Measurements from ENCODE around the gene EYS.

EYS gene

GRCh38 chr6:64280569-64280968, 1426.5 kb downstream of the EYS start:
- Histone ChIP-seq H3K4me3 (ENCODE audit: severe bottlenecking) (no peak overlapping the region), H3K4me1 (ENCODE audit: insufficient read depth, poor library complexity, severe bottlenecking) (no peaks in the 10 kb centered on the region), H3K27me3 (ENCODE audit: insufficient read depth, poor library complexity, severe bottlenecking) (no peaks in the 10 kb centered on the region), H3K9me3 (ENCODE audit: severe bottlenecking) (no peaks in the 10 kb centered on the region), H3K27ac (ENCODE audit: poor library complexity, severe bottlenecking) (no peak overlapping the region), H3K36me3 (ENCODE audit: low read depth) (no peaks in the 10 kb centered on the region)
- DNase-seq (ENCODE audit: low spot score) (no peak), ATAC-seq (ENCODE audit: low read depth) (no peak)
- TF ChIP-seq, protein P1, sequence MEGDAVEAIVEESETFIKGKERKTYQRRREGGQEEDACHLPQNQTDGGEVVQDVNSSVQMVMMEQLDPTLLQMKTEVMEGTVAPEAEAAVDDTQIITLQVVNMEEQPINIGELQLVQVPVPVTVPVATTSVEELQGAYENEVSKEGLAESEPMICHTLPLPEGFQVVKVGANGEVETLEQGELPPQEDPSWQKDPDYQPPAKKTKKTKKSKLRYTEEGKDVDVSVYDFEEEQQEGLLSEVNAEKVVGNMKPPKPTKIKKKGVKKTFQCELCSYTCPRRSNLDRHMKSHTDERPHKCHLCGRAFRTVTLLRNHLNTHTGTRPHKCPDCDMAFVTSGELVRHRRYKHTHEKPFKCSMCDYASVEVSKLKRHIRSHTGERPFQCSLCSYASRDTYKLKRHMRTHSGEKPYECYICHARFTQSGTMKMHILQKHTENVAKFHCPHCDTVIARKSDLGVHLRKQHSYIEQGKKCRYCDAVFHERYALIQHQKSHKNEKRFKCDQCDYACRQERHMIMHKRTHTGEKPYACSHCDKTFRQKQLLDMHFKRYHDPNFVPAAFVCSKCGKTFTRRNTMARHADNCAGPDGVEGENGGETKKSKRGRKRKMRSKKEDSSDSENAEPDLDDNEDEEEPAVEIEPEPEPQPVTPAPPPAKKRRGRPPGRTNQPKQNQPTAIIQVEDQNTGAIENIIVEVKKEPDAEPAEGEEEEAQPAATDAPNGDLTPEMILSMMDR (IDR thresholded peaks at IDR 0.05; ENCODE audit: poor library complexity, severe bottlenecking), result peak; percentile 67

- H3K27me3 ChIP-seq (ENCODE audit: insufficient read depth, poor library complexity, severe bottlenecking), result no peaks in the 10 kb centered on the region
- no peaks in the 10 kb centered on the region for H3K4me1 ChIP-seq (ENCODE audit: insufficient read depth, poor library complexity, severe bottlenecking)
- no peak overlapping the region for H3K27ac ChIP-seq (ENCODE audit: poor library complexity, severe bottlenecking)
- H3K4me3 ChIP-seq (ENCODE audit: severe bottlenecking), result no peak overlapping the region
- no peaks in the 10 kb centered on the region for H3K9me3 ChIP-seq (ENCODE audit: severe bottlenecking)
- DNase-seq (ENCODE audit: low spot score) (no peak), ATAC-seq (ENCODE audit: low read depth) (no peak)
- TF ChIP-seq, protein P1 (IDR thresholded peaks at IDR 0.05; ENCODE audit: poor library complexity, severe bottlenecking), result no peak
- H3K36me3 ChIP-seq (ENCODE audit: low read depth), result no peaks in the 10 kb centered on the region
Observed at GRCh38 chr6:64270083-64270482, 1436.9 kb downstream of the EYS start.

GRCh38 chr6:64266351-64266821, 1440.6 kb downstream of the EYS start:
- DNase-seq (ENCODE audit: low spot score), result no peak

GRCh38 chr6:64263778-64264177, 1443.2 kb downstream of the EYS start:
- Histone ChIP-seq H3K4me3 (ENCODE audit: severe bottlenecking) (no peak overlapping the region), H3K4me1 (ENCODE audit: insufficient read depth, poor library complexity, severe bottlenecking) (no peaks in the 10 kb centered on the region), H3K27me3 (ENCODE audit: insufficient read depth, poor library complexity, severe bottlenecking) (no peaks in the 10 kb centered on the region), H3K36me3 (ENCODE audit: low read depth) (no peaks in the 10 kb centered on the region), H3K9me3 (ENCODE audit: severe bottlenecking) (no peaks in the 10 kb centered on the region), H3K27ac (ENCODE audit: poor library complexity, severe bottlenecking) (no peak overlapping the region)
- ATAC-seq (ENCODE audit: low read depth) (no peak), DNase-seq (ENCODE audit: low spot score) (no peak)
- TF ChIP-seq, protein P1 (IDR thresholded peaks at IDR 0.05; ENCODE audit: poor library complexity, severe bottlenecking), result no peak

More at GRCh38 chr6:64266351-64266821, 1440.6 kb downstream of the EYS start:
- no peaks in the 10 kb centered on the region for H3K9me3 ChIP-seq (ENCODE audit: severe bottlenecking)
- no peaks in the 10 kb centered on the region for H3K36me3 ChIP-seq (ENCODE audit: low read depth)
- ATAC-seq (ENCODE audit: low read depth), result no peak
- no peak overlapping the region for H3K4me3 ChIP-seq (ENCODE audit: severe bottlenecking)
- H3K27me3 ChIP-seq (ENCODE audit: insufficient read depth, poor library complexity, severe bottlenecking), result no peaks in the 10 kb centered on the region
- TF ChIP-seq, protein P1 (IDR thresholded peaks at IDR 0.05; ENCODE audit: poor library complexity, severe bottlenecking), result no peak
- H3K27ac ChIP-seq (ENCODE audit: poor library complexity, severe bottlenecking), result no peak overlapping the region
- H3K4me1 ChIP-seq (ENCODE audit: insufficient read depth, poor library complexity, severe bottlenecking), result no peaks in the 10 kb centered on the region

DNA sequence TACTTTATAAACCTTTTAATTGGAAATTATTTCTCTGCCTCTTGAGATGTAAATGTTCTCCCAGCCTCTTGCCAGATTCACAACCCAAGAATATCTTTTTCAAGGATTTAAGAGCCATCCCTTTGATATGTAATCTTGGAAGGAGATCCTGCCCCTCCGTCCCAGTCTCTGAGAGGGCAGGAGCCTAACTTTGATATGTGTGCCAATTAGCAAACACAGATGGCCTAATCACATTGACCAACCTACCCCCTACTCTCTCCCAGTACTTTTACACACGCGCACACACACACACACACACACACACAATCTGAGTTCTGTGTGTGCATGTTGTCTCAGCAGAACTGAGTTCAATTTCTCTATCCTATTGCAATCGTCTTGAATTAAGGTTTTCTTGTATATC, 1447.7 kb downstream of the EYS start:
- TF ChIP-seq, protein P1 (IDR thresholded peaks at IDR 0.05; ENCODE audit: poor library complexity, severe bottlenecking), result no peak
- Histone ChIP-seq H3K36me3 (ENCODE audit: low read depth) (no peaks in the 10 kb centered on the region), H3K27ac (ENCODE audit: poor library complexity, severe bottlenecking) (no peak overlapping the region), H3K4me3 (ENCODE audit: severe bottlenecking) (no peak overlapping the region), H3K9me3 (ENCODE audit: severe bottlenecking) (no peaks in the 10 kb centered on the region), H3K27me3 (ENCODE audit: insufficient read depth, poor library complexity, severe bottlenecking) (no peaks in the 10 kb centered on the region), H3K4me1 (ENCODE audit: insufficient read depth, poor library complexity, severe bottlenecking) (no peaks in the 10 kb centered on the region)
- DNase-seq (ENCODE audit: low spot score) (no peak), ATAC-seq (ENCODE audit: low read depth) (no peak)

All from RWPE2 (cell line).